GM21515 (cell line): ENCODE data around the gene GABRR3.
"Not testable (repeated sequence)": the region's sequence is repeated elsewhere in the genome, so short reads cannot be mapped to it uniquely, and the experiment has no call there.

Experiments
- ATAC-seq: cut with Tn5 transposase; IDR thresholded peaks from one replicate; pipeline ENCODE4 v1.9.1; 2021; ENCODE audit not compliant: unreplicated experiment

GABRR3 gene

GRCh38 chr3:98022978-98023820 is 11.9 kb downstream of the GABRR3 start:
- ATAC-seq, result peak; percentile 68

GRCh38 chr3:98021830-98022560 is 13.1 kb downstream of the GABRR3 start:
- ATAC-seq, result no peak

GRCh38 chr3:98020412-98020811 is 14.7 kb downstream of the GABRR3 start:
- ATAC-seq, result no peak

GRCh38 chr3:98018301-98018700 is 16.8 kb downstream of the GABRR3 start:
- no peak for ATAC-seq

GRCh38 chr3:98014268-98014585 is 20.9 kb downstream of the GABRR3 start:
- ATAC-seq, result no peak

GRCh38 chr3:98013411-98014267 is 21.5 kb downstream of the GABRR3 start:
- ATAC-seq, result no peak

- no peak for ATAC-seq
Observed at GRCh38 chr3:98012979-98013378, 22.1 kb downstream of the GABRR3 start.

- not testable (repeated sequence) for ATAC-seq
Observed at GRCh38 chr3:98010883-98011449, 24.1 kb downstream of the GABRR3 start.

- no peak for ATAC-seq
Observed at GRCh38 chr3:98010194-98010882, 24.8 kb downstream of the GABRR3 start.

- ATAC-seq, result peak; percentile 72
Observed at GRCh38 chr3:98008855-98009254, 26.3 kb downstream of the GABRR3 start.

GRCh38 chr3:98005438-98005837 is 29.7 kb downstream of the GABRR3 start:
- ATAC-seq, result no peak

GRCh38 chr3:98004721-98005120 is 30.4 kb downstream of the GABRR3 start:
- ATAC-seq, result no peak

GRCh38 chr3:98003306-98003969 is 31.7 kb downstream of the GABRR3 start:
- ATAC-seq, result peak; percentile 68

- no peak for ATAC-seq
Observed at GRCh38 chr3:98002717-98003116, 32.4 kb downstream of the GABRR3 start.

GRCh38 chr3:97999994-98000393 is 35.1 kb downstream of the GABRR3 start:
- no peak for ATAC-seq

GRCh38 chr3:97999103-97999502 is 36.0 kb downstream of the GABRR3 start:
- ATAC-seq, result no peak

GRCh38 chr3:97996988-97997387 is 38.1 kb downstream of the GABRR3 start:
- no peak for ATAC-seq

- ATAC-seq, result no peak
Observed at GRCh38 chr3:97994328-97994945, 40.7 kb downstream of the GABRR3 start.

- ATAC-seq, result no peak
Observed at GRCh38 chr3:97993526-97993925, 41.6 kb downstream of the GABRR3 start.
